ENCODE data around the gene SHB.
A peak's percentile ranks its signal among the peaks of the same experiment; 100 is the strongest.
"Not testable (repeated sequence)": the region's sequence is repeated elsewhere in the genome, so short reads cannot be mapped to it uniquely, and the experiment has no call there.

The SHB gene

GRCh38 chr9:38048316-38048969, 20.6 kb downstream of the SHB start:
- no peaks in the 10 kb centered on the region for H3K27me3 ChIP-seq (ENCODE audit: low read depth)
- in situ Hi-C loops (cut with MboI; ENCODE audit: low sequenced_read_pairs), result no loop called here

GRCh38 chr9:38047301-38048251, 21.5 kb downstream of the SHB start:
- Histone ChIP-seq H3K4me3 (no peak overlapping the region), H3K9me3 (no peaks in the 10 kb centered on the region), H3K36me3 (replicated peaks) (no peaks in the 10 kb centered on the region), H3K27me3 (ENCODE audit: low read depth) (no peaks in the 10 kb centered on the region), H3K4me1 (peaks cover 13% of the 10 kb centered on the region)
- in situ Hi-C loops (cut with MboI; ENCODE audit: low sequenced_read_pairs), result no loop called here
- DNase-seq (ENCODE audit: low spot score in 2 of 2), result peak; percentile 47 to 64

More at GRCh38 chr9:38048316-38048969, 20.6 kb downstream of the SHB start:
- no peaks in the 10 kb centered on the region for H3K36me3 ChIP-seq (replicated peaks)
- DNase-seq (ENCODE audit: low spot score in 2 of 2), result no peak
- H3K4me1 ChIP-seq, result peaks cover 13% of the 10 kb centered on the region
- H3K9me3 ChIP-seq, result no peaks in the 10 kb centered on the region
- no peak overlapping the region for H3K4me3 ChIP-seq

GRCh38 chr9:38046661-38047300, 22.2 kb downstream of the SHB start:
- Histone ChIP-seq H3K4me3 (no peak overlapping the region), H3K4me1 (peaks cover 13% of the 10 kb centered on the region), H3K9me3 (no peaks in the 10 kb centered on the region), H3K36me3 (replicated peaks) (no peaks in the 10 kb centered on the region), H3K27me3 (ENCODE audit: low read depth) (no peaks in the 10 kb centered on the region)
- no peak for DNase-seq (ENCODE audit: low spot score in 2 of 2)
- in situ Hi-C loops (cut with MboI; ENCODE audit: low sequenced_read_pairs), result no loop called here

- in situ Hi-C loops (cut with MboI; ENCODE audit: low sequenced_read_pairs); H3K4me3 ChIP-seq; H3K27me3 ChIP-seq (ENCODE audit: low read depth); H3K9me3 ChIP-seq; DNase-seq (ENCODE audit: low spot score in 2 of 2); H3K36me3 ChIP-seq (replicated peaks): not testable (repeated sequence)
- H3K4me1 ChIP-seq, result peaks cover 13% of the 10 kb centered on the region
Measured at GRCh38 chr9:38045939-38046338, 23.1 kb downstream of the SHB start.

- peaks cover 18% of the 10 kb centered on the region for H3K4me1 ChIP-seq
Measured at GRCh38 chr9:38044706-38045105, 24.3 kb downstream of the SHB start.

GRCh38 chr9:38043931-38044623, 24.9 kb downstream of the SHB start:
- H3K36me3 ChIP-seq (replicated peaks), result peaks cover 4% of the 10 kb centered on the region; the same call in 1 of the 2 replicates
- no peak for DNase-seq (ENCODE audit: low spot score in 2 of 2)
- peaks cover 24% of the 10 kb centered on the region for H3K4me1 ChIP-seq
- H3K4me3 ChIP-seq, result no peak overlapping the region
- H3K27me3 ChIP-seq (ENCODE audit: low read depth), result no peaks in the 10 kb centered on the region
- in situ Hi-C loops (cut with MboI; ENCODE audit: low sequenced_read_pairs), result no loop called here
- no peaks in the 10 kb centered on the region for H3K9me3 ChIP-seq

More at GRCh38 chr9:38044706-38045105, 24.3 kb downstream of the SHB start:
- in situ Hi-C loops (cut with MboI; ENCODE audit: low sequenced_read_pairs), result no loop called here
- Histone ChIP-seq H3K9me3 (no peaks in the 10 kb centered on the region), H3K36me3 (replicated peaks) (peaks cover 4% of the 10 kb centered on the region; the same call in 1 of the 2 replicates), H3K27me3 (ENCODE audit: low read depth) (no peaks in the 10 kb centered on the region), H3K4me3 (no peak overlapping the region)
- no peak for DNase-seq (ENCODE audit: low spot score in 2 of 2)

GRCh38 chr9:38042626-38043357, 26.2 kb downstream of the SHB start:
- H3K9me3 ChIP-seq, result no peaks in the 10 kb centered on the region
- in situ Hi-C loops (cut with MboI; ENCODE audit: low sequenced_read_pairs), result no loop called here
- peaks cover 23% of the 10 kb centered on the region for H3K4me1 ChIP-seq
- no peak overlapping the region for H3K4me3 ChIP-seq
- peaks cover 4% of the 10 kb centered on the region; the same call in 1 of the 2 replicates for H3K36me3 ChIP-seq (replicated peaks)
- no peaks in the 10 kb centered on the region for H3K27me3 ChIP-seq (ENCODE audit: low read depth)
- DNase-seq (ENCODE audit: low spot score in 2 of 2), result no peak

- Histone ChIP-seq H3K4me3 (no peak overlapping the region), H3K36me3 (replicated peaks) (peaks cover 4% of the 10 kb centered on the region; the same call in 1 of the 2 replicates), H3K27me3 (ENCODE audit: low read depth) (no peaks in the 10 kb centered on the region), H3K4me1 (peaks cover 18% of the 10 kb centered on the region), H3K9me3 (no peaks in the 10 kb centered on the region)
- DNase-seq (ENCODE audit: low spot score in 2 of 2), result no peak
- in situ Hi-C loops (cut with MboI; ENCODE audit: low sequenced_read_pairs), result no loop called here
Measured at GRCh38 chr9:38041564-38042243, 27.3 kb downstream of the SHB start.

GRCh38 chr9:38039907-38040682, 28.9 kb downstream of the SHB start:
- Histone ChIP-seq H3K4me1 (peaks cover 18% of the 10 kb centered on the region), H3K9me3 (no peaks in the 10 kb centered on the region), H3K4me3 (no peak overlapping the region), H3K36me3 (replicated peaks) (peaks cover 4% of the 10 kb centered on the region; the same call in 1 of the 2 replicates), H3K27me3 (ENCODE audit: low read depth) (no peaks in the 10 kb centered on the region)
- in situ Hi-C loops (cut with MboI; ENCODE audit: low sequenced_read_pairs), result no loop called here
- no peak for DNase-seq (ENCODE audit: low spot score in 2 of 2)

- Histone ChIP-seq H3K9me3 (no peaks in the 10 kb centered on the region), H3K4me3 (no peak overlapping the region), H3K36me3 (replicated peaks) (peaks cover 4% of the 10 kb centered on the region; the same call in 1 of the 2 replicates), H3K4me1 (peaks cover 18% of the 10 kb centered on the region), H3K27me3 (ENCODE audit: low read depth) (no peaks in the 10 kb centered on the region)
- in situ Hi-C loops (cut with MboI; ENCODE audit: low sequenced_read_pairs), result no loop called here
- DNase-seq (ENCODE audit: low spot score in 2 of 2), result peak; percentile 36 to 52
Measured at GRCh38 chr9:38039090-38039906, 29.7 kb downstream of the SHB start.
